HG03439 (cell line): ENCODE results near the gene VAC14.
"Not testable (repeated sequence)": the region's sequence is repeated elsewhere in the genome, so short reads cannot be mapped to it uniquely, and the experiment has no call there.

ENCODE experiments used
- ATAC-seq: cut with Tn5 transposase; IDR thresholded peaks from one replicate; pipeline ENCODE4 v1.9.1; 2021; ENCODE audit warnings: mild to moderate bottlenecking, moderate library complexity; ENCODE audit not compliant: unreplicated experiment

Gene VAC14

GRCh38 chr16:70682239-70683145, 118.5 kb downstream of the VAC14 start:
- ATAC-seq = no peak

GRCh38 chr16:70681382-70682238, 119.3 kb downstream of the VAC14 start:
- no peak for ATAC-seq

- no peak for ATAC-seq
These were observed 120.2 kb downstream of the VAC14 start for GRCh38 chr16:70680495-70681381.

- ATAC-seq = no peak
These were observed 121.1 kb downstream of the VAC14 start for GRCh38 chr16:70679671-70680494.

GRCh38 chr16:70678898-70679670, 121.9 kb downstream of the VAC14 start:
- no peak for ATAC-seq

- no peak for ATAC-seq
These were observed 122.6 kb downstream of the VAC14 start for GRCh38 chr16:70678121-70678897.

GRCh38 chr16:70677499-70678120, 123.3 kb downstream of the VAC14 start:
- no peak for ATAC-seq

GRCh38 chr16:70676675-70677498, 124.1 kb downstream of the VAC14 start:
- ATAC-seq = no peak

- no peak for ATAC-seq
These were observed 125.0 kb downstream of the VAC14 start for GRCh38 chr16:70675851-70676513.

GRCh38 chr16:70674221-70675014, 126.5 kb downstream of the VAC14 start:
- no peak for ATAC-seq

GRCh38 chr16:70670938-70671337, 130.0 kb downstream of the VAC14 start:
- not testable (repeated sequence) for ATAC-seq

- ATAC-seq = no peak
These were observed 130.8 kb downstream of the VAC14 start for GRCh38 chr16:70670175-70670574.

- no peak for ATAC-seq
These were observed 134.9 kb downstream of the VAC14 start for GRCh38 chr16:70665806-70666735.

- no peak for ATAC-seq
These were observed 135.8 kb downstream of the VAC14 start for GRCh38 chr16:70665113-70665694.
